NCI-H2196 (cell line): ENCODE results near the gene PML.
"Not testable (repeated sequence)": the region's sequence is repeated elsewhere in the genome, so short reads cannot be mapped to it uniquely, and the experiment has no call there.

Source experiments
- DNase-seq: peaks from one replicate; lab custom pipeline; 2025; ENCODE audit not compliant: unreplicated experiment; lab: John Stamatoyannopoulos, UW

PML gene

GRCh38 chr15:74055804-74056203 is 61.3 kb downstream of the PML start:
- DNase-seq: no peak

DNA sequence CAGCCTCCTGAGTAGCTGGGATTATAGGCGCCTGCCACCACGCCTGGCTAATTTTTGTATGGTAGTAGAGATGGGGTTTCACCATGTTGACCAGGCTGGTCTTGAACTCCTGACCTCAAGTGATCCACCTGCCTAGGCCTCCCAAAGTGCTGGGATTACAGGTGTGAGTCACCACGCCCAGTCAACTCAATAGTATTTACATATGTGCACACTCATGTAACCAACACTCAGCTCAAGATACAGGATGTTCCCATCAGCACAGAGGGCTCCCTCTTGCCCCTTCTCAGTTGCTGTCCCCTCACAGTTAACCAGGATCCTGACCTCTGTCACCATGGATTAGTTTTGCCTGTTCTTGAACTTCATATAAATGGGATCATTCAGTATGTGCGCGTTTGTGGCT is 61.8 kb downstream of the PML start:
- DNase-seq: not testable (repeated sequence)

- not testable (repeated sequence) for DNase-seq
These were observed 64.7 kb downstream of the PML start for GRCh38 chr15:74059050-74059833.

DNA sequence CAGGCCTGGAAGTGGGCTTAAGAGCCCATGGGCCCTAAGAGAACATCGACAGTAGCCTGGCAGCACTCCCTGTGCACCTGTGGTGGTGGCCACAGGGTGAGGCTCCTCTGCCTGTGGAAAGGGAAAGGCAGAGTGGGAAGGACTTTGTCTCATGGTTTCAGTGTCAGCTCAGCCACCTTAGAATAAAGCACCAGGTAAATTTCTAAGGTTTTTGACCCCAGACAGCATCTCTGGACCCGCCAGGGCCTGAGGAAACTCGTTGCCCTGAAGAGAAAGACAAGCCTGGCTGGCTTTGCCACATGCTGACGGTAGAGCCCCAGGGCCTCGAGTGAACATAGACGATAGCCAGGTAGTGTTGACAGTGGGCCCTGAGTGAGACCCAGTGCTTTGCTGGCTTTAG is 65.7 kb downstream of the PML start:
- no peak for DNase-seq

DNA sequence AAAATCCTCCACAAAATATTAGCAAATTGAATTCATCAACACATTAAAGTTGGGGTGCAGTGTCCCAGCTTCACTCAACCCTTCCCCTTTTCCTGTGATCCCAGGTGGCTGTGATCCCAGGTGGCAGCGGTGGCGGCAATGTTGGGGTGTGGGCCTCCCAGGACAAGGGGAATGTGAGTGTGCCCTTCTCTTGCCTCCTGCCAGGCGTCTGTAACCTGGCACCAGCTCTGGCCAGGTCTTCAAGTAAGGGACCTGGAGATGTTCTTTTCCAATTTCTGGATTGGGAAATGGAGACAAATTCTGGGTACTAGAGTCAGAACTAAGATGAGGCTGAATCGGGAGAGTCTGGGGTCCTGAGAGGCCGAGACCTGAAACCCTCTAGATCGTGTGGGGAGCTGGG is 67.7 kb downstream of the PML start:
- DNase-seq: no peak

- no peak for DNase-seq
These were observed 68.2 kb downstream of the PML start for GRCh38 chr15:74062671-74063070.

DNA sequence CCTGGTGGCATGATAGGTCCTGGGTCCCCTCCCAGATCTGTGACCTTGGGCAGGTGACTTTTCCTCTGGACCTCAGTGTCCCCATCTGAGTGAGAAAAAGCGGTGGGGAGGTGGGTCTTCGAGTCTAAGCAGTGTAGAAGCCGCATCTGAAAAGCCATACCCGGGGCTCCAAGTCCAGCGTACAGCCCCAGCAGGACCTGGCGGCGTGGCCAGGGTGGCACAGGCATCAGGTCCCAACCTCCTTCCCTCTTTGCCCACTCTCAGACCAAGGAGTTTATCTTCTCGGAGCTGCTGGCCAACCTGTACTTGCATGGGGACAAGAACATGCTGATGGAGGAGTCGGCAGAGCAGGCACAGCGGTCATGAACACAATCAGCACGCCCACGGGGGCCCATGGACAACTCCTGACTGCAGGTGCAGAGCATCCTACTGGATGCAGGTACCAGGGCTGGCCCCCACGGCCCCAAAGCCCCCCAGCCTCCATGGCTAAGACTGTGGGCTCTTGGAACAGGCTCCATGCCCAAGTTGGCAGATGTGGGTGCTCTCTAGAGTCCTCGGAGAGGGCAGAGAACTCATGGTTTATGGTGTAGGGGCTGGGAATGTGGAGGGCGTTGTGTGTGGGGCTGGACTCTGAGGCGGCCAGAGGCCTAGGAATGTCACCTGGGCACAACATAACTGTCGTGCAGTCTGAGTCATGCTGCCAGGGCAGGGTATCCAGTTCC is 69.1 kb downstream of the PML start:
- not testable (repeated sequence) for DNase-seq

GRCh38 chr15:74064183-74064582 is 69.7 kb downstream of the PML start:
- DNase-seq: not testable (repeated sequence)

DNA sequence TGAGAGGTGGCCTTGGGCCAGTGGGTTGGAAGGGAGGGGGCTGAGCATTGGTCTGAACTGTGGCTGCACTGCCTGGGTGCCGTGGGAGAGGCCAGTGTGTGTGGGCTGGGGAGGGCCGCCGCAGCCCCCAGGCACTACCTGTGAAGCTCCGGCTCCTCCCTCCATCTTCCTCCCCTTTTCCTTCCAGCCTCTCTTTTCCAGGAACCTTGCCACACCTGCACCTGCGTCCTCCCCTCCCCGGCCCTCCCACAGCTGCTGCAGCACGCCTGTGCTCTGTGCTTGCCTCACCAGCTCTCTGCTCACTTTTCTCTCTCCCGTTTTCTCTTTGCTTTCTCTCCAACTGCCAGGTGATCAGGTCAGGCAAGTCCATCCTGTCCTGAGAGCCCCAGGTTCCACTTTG is 70.3 kb downstream of the PML start:
- DNase-seq: not testable (repeated sequence)

GRCh38 chr15:74065684-74066411 is 71.3 kb downstream of the PML start:
- not testable (repeated sequence) for DNase-seq

GRCh38 chr15:74071645-74072044 is 77.1 kb downstream of the PML start:
- not testable (repeated sequence) for DNase-seq

- not testable (repeated sequence) for DNase-seq
These were observed 77.6 kb downstream of the PML start for GRCh38 chr15:74072132-74072531.

GRCh38 chr15:74072614-74073337 is 78.3 kb downstream of the PML start:
- not testable (repeated sequence) for DNase-seq

DNA sequence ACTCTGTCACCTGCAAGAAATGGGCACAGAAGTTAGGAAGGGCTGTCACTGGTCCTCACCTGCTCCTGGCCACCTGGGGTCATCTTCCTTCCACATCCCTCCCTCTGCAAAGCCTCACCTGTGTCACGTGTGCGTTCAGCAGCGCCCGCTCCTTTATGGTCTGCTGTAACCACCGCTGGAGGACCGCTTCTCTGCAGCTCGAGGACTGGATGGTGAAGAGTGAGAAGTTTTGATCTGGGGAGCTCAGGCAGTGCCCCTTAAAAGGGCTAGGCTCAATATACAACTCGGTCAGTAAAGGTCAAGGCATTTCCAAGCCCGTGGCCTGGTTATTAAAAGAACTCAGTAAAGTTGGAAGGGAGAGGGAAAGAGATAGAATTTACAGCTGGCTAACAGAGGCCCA is 81.3 kb downstream of the PML start:
- not testable (repeated sequence) for DNase-seq

DNA sequence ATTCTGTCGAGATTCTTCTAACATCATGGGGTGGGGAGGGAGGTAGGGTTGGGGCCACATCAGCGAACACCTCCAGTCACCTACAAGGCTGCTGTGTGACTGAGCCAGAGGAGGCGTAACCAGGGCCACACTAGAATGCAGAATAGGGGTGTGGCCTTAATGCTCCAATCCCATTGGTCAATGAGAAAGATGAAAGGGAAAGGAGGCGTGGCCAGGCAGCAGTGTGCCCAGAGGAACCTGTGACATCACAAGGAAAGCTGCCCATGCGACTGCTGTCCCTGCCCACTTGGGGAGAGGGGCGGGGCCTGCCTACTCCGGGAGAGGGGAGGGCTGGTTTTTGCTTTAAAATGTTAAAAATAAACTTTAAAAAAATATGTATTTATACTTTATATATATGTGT is 87.9 kb downstream of the PML start, which contains the start of gene GOLGA6A:
GOLGA6A (minus strand) TSS at position 101 of the 400 bp plus-strand sequence; CDS start at position 60, 41 bp downstream.
- DNase-seq: not testable (repeated sequence)

GRCh38 chr15:74094567-74094966 is 100.1 kb downstream of the PML start:
- DNase-seq: not testable (repeated sequence)

GRCh38 chr15:74095610-74096009 is 101.1 kb downstream of the PML start:
- DNase-seq: not testable (repeated sequence)

GRCh38 chr15:74096753-74097474 is 102.4 kb downstream of the PML start:
- not testable (repeated sequence) for DNase-seq
